HS-27A (cell line): ENCODE data around the gene TNN.

ENCODE experiments used
- DNase-seq: peaks from one replicate; pipeline ENCODE4 v3.0.0-alpha.2; 2012; ENCODE audit warnings: low read depth, missing footprints

TNN gene

GRCh38 chr1:175116210-175116798, 48.7 kb downstream of the TNN start:
- DNase-seq = no peak

GRCh38 chr1:175116903-175117302, 49.3 kb downstream of the TNN start:
- DNase-seq = no peak

GRCh38 chr1:175118375-175119367, 51.0 kb downstream of the TNN start:
- DNase-seq = no peak

GRCh38 chr1:175120511-175120910, 52.9 kb downstream of the TNN start:
- no peak for DNase-seq

- DNase-seq = no peak
Measured at GRCh38 chr1:175124861-175125260, 57.2 kb downstream of the TNN start.

- DNase-seq = no peak
Measured at GRCh38 chr1:175126347-175126746, 58.7 kb downstream of the TNN start.

GRCh38 chr1:175127565-175127964, 59.9 kb downstream of the TNN start:
- no peak for DNase-seq

- DNase-seq = no peak
Measured at GRCh38 chr1:175128523-175128922, 60.9 kb downstream of the TNN start.

GRCh38 chr1:175129182-175129581, 61.5 kb downstream of the TNN start:
- no peak for DNase-seq

GRCh38 chr1:175129644-175129996, 62.0 kb downstream of the TNN start:
- no peak for DNase-seq

GRCh38 chr1:175129997-175130648, 62.5 kb downstream of the TNN start:
- DNase-seq = no peak

GRCh38 chr1:175130649-175131045, 63.0 kb downstream of the TNN start:
- no peak for DNase-seq

- no peak for DNase-seq
Measured at GRCh38 chr1:175131095-175131494, 63.5 kb downstream of the TNN start.

- DNase-seq = no peak
Measured at GRCh38 chr1:175132436-175132835, 64.8 kb downstream of the TNN start.

GRCh38 chr1:175133673-175134435, 66.2 kb downstream of the TNN start:
- DNase-seq = no peak

- no peak for DNase-seq
Measured at GRCh38 chr1:175134500-175134899, 66.9 kb downstream of the TNN start.

- DNase-seq = no peak
Measured at GRCh38 chr1:175136246-175136645, 68.6 kb downstream of the TNN start.

GRCh38 chr1:175137369-175137768, 69.7 kb downstream of the TNN start:
- no peak for DNase-seq

GRCh38 chr1:175138579-175138978, 70.9 kb downstream of the TNN start:
- DNase-seq = no peak

- no peak for DNase-seq
Measured at GRCh38 chr1:175145899-175146528, 78.4 kb downstream of the TNN start.

- no peak for DNase-seq
Measured at GRCh38 chr1:175146529-175147213, 79.0 kb downstream of the TNN start.
